Erythroblast (primary cell): Measurements from ENCODE around the gene TSPAN8.

Experiments used
- DNase-seq, 2 experiments: peaks; one replicate each; lab custom pipeline; 2025; lab: John Stamatoyannopoulos, UW
- GATA1 ChIP-seq: IDR thresholded peaks from 2 replicates; pipeline ENCODE4 v1.6.1; 2011; ENCODE audit warnings: low read depth, mild to moderate bottlenecking, control low read depth, low read length, moderate library complexity
- POLR2A ChIP-seq: IDR thresholded peaks from 2 replicates; pipeline ENCODE4 v1.6.1; 2011; ENCODE audit warnings: mild to moderate bottlenecking, low read length

The TSPAN8 gene

DNA sequence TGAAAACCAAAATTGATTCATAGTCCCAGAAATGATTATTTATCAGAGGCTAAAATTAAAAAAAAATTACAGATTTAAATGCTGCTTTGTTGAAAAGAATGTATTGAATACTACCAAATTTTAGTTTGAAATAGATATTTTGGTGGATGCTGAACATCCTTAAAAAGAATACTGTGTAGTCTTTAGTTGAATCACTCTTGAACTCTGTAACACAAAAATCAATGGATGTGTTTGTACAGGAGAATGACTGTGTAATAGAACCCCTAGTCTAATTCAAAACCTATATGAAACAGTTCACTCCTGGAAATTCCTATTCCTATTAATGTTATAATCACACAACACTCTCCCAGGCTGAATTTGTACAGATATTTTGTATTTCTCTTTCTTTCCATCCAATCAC lies 1.5 kb upstream of the TSPAN8 start:
- TF ChIP-seq POLR2A, result no peak
- no peak for TF ChIP-seq GATA1
- no peak for DNase-seq

DNA sequence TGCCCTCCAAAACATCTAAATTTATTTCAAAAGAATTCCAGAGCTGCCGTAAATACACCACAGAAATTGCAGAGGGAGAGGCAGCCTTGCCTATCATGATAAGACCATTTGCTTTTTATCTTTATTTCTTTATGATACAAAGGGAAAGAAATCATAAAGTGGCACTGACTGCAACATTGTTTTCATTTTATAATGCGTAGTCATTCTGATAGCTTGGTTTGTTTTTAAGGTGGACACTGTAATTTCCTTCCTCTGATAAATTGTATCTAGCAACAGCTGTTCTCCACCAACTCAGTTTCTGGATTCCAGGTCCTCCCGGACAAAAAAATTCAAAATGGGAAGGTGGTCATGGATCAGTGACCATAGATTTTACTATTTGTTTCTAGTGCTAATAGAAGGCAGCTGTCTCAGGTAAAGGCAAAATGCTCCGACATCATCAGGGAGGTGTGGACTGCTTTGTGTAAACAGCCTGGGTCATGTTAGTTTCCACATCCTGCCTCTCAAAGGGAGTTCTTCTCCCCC lies 623 bp upstream of the TSPAN8 start:
- TF ChIP-seq GATA1, result no peak
- no peak for TF ChIP-seq POLR2A
- DNase-seq, result no peak

DNA sequence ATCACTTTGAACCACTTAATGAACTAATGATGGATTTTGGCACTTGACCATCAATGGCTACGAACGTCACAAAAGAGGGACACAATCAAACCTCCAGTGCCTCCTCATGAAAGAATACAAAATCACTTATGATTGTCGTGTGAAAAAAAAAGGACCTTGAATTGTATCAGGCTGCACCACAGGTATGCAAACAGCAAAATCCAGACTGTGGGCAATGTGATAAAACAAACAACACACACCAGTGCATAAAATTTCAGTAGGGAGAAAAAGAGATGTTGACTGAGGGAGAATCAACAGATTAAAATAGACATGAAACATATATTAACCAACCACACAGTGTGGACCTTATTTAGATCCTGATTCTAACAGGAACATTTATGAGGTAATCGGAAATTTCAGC lies 2.6 kb downstream of the TSPAN8 start:
- DNase-seq, result no peak
- TF ChIP-seq GATA1, result no peak
- TF ChIP-seq POLR2A, result no peak

DNA sequence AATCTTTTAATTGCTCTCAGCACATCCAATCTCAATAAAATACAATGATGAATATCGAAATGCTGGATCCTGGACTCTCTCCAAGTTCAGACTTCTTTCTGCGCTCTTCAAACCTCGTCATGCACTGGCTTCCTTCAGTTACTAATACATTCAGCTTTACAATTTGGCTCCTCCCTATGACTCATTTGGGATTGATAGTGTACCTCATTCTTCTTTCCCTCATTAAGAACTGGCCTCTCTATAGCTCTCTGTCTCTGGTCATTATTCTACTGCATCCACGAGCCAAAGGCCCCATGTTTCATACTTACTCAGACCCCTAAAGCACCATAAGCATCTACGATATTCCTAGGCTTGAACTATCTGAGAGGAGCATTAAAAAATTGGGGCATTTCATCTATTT lies 4.9 kb downstream of the TSPAN8 start:
- no peak for DNase-seq
- TF ChIP-seq GATA1 (no peak), POLR2A (no peak)

DNA sequence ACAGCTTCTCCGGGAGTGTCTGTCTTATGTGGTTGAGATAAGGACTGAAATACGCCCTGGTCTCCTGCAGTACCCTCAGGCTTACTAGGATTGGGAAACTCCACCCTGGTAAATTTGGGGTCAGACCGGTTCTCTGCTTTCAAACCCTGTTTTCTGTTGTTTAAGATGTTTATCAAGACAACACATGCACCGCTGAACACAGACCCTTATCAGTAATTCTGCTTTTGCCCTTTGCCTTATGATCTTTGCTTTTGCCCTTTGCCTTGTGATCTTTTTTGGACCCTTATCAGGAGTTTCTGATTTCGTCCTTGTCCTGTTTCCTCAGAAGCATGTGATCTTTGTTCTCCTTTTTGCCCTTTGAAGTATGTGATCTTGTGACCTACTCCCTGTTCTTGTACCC lies 7.8 kb downstream of the TSPAN8 start:
- peak in 1 of 2 experiments; percentile 3 for DNase-seq

DNA sequence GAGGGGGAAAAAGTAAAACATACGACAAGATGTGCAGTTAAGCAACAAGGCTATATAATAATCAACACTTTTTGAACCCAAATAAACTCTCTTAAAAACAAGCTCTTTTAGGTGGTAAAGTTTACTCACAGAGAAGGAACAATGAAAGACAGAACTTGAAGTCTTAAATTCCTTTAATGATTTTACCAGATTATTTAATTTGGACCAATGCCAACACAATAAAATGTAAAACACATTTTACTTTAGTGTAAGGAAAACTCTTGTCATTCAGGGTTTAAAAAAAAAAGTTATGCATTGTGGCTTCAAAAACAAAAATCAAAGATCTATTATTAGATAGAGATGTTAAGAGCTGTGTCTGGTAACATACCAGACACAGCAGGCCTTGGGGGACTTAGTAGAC lies 13.1 kb downstream of the TSPAN8 start:
- TF ChIP-seq POLR2A (no peak), GATA1 (no peak)
- DNase-seq, result no peak

DNA sequence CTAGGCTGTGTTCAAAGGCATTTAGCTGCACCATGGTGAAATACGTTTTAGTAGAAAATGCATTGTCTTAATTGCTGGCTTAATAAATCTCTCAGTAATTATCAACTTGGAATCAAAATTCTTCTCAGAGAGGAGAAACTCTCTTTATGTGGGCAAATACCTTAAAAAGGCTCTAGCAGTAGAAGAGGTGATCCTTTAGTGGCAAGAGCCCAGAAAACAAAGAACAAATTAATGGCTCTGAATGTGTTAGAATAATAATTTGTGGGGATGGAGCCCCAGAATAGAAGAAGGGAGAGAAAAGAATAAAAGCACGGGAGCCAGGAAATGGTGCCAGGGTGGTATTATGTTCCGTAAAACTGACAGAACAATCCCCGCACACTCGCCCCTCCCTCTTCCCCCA lies 14.8 kb downstream of the TSPAN8 start:
- TF ChIP-seq POLR2A, result no peak
- TF ChIP-seq GATA1, result no peak
- no peak for DNase-seq

DNA sequence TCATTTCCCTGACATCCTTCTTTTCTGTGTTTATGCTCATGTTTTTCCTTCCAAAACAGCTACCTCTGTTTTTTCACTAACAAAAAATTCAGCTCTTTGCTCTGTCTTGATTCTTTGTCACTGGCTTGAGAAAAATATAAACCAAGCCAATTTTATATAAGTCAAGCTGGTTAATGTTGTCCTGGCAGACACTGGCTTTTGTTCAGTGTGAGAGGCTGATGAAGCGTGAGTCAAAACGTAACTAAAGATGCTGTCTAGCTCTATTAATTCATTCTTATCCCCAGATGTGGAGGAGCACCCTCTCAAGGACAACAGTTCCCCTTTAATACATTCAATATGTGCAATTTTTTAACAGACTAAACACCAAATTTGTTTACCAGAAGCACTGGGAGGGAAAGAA lies 15.8 kb downstream of the TSPAN8 start:
- no peak for DNase-seq

DNA sequence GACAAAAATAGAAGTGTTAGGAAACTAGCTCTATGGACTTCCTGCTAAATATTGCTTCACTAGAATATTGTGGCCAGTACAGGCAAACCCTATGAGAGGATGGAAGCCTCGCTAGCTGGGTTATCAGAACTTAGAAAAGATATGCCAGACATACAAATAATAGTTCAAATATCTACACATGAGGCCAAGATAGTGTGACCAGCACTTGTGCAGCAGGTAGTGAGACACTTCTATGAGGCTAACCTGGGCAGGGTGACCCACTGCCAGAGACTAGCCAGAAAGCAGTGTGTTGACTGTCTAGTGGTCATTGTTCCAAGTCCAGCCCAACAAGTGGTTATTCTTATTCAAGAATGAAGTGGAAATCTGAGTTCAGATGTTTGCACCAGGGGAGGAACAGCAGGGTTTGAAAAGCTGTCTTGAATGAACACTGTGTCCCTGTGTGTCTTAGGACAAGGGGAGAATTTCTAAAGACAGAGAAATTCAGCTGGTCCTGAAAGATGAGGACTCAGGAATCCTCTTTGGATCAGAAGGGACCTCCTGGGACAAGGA lies 16.3 kb downstream of the TSPAN8 start:
- DNase-seq, result no peak
- TF ChIP-seq GATA1, result no peak
- TF ChIP-seq POLR2A, result no peak

More for the DNA sequence above, 15.8 kb downstream of the TSPAN8 start:
- TF ChIP-seq GATA1 (no peak), POLR2A (no peak)

DNA sequence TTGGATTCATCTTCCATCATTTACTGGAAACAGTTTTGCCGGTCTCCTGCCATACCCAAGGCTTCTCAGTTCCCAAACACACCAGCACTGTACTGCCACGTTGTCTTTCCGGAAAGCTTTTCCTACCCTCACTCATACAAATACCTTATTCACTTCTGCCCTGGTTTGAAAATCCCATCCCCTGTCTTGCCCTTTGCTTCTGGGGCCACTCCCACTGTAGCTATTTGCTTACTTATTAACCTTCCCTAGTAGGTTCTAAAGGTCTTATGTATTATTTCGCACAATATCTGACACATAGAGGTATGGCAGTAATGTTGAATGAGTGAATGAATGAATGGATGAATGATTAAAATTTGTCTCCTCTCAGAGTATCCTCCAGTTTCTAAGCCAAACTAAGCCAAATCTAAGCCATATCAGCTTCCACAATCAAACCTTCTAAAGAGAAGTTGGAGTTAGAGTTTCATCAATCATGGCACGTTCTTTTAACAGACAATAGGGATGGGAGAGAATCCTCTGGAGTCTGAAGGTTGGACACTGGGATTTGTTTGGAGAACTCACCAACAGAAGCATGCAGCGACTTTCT lies 18.6 kb downstream of the TSPAN8 start:
- TF ChIP-seq POLR2A (no peak), GATA1 (no peak)
- DNase-seq, result no peak

DNA sequence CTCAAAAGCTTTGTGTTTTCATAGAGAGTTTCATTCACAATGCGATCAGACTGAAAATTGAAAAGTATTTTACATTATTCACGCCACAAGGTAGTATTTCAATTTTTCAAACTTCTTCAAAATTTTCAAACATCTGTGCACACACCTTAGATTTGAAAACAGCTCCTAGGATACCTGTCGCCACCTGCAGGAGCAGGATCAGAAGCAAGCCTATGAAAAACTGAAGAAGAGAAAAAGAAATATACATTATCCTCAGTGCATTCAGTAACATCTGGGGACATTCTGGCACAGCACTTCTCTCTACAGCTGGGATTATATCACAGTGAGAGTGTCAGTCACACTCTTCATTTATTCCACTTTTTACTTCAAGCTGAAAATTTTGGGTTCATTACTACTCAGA lies 19.8 kb downstream of the TSPAN8 start:
- TF ChIP-seq GATA1 (no peak), POLR2A (no peak)
- DNase-seq, result no peak

DNA sequence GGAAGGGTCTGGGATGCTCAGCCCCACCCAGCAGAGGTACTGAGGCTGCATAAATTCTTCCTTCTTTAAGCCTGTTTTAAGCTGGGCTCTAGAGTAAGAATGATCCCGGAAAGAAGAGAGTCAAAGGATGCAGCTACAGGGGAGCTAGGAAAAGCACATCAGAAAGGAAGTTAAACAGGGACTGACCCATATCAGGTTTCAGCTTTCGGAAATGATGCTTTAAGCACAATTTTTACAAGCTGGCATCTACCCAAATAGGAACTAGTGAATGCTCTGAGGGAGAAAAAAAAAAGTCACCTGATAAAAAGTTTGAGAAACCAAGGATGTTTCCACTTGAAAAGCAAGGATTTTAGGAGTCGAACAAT lies 22.0 kb downstream of the TSPAN8 start:
- TF ChIP-seq POLR2A (no peak), GATA1 (no peak)
- no peak for DNase-seq

DNA sequence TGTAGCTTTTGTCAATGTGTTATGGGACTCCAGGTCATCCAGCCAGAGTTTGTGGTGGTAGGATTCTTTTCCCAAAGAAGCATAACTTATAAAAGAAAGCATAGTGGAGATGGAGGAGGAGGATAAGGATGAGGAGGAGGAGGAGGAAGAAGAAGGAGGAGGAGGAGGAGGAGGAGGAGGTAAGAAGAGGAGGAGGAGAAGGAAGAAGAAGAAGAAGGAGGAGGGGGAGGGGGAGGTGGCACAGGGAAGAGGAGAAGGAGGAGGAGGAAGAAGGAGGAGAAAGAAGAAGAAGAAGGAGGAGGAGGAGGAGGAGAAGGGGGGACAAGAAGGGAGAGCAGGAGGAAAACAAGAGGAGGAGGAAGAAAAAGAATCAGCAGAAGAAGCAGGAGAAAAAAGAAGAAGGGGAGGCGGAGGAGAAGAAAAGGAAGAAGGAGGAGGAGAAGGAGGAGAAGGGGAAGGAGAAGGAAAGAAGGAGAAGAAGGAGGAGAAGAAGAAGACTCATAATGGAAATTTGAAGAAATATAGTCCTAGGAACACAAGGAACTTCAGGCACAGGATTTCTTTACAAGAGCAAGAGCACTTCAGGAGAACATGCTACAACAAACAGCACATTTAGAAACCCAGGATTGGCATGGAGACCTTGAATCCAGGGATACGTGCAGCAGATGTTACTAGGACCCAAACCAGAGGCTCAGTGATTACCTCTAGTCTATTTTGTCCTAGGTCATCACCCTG lies 22.6 kb downstream of the TSPAN8 start:
- no peak for TF ChIP-seq POLR2A
- no peak for TF ChIP-seq GATA1
- DNase-seq, result no peak

DNA sequence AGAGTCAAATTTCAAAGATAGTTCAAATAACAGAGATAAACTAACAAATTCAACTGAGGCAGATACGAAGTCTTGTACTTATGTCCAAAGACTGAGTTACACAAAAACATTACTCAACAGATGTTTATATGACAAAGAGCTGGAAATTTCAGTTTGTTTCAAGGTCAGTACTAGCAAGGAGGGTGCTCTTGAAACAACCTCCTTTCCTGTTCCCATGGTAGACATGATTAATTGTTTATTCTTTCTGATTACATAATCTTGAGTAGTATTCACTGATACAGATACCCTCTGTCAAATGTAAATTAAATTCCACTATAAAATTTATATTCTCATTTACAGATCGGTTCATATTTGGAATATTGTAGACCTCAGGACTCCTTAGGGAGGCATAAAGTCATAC lies 23.4 kb downstream of the TSPAN8 start:
- DNase-seq, result no peak
- TF ChIP-seq GATA1, result no peak
- TF ChIP-seq POLR2A, result no peak
